Measurements from ENCODE around the gene SEZ6L. TPM values are rescaled to one million over a fixed set of nuclear protein-coding genes. Genes with fewer than 3 reads are reported as not detected.
A peak's percentile ranks its signal among the peaks of the same experiment; 100 is the strongest.

SEZ6L gene
- total RNA-seq, 1 experiment from 2014 or later, result not detected

DNA sequence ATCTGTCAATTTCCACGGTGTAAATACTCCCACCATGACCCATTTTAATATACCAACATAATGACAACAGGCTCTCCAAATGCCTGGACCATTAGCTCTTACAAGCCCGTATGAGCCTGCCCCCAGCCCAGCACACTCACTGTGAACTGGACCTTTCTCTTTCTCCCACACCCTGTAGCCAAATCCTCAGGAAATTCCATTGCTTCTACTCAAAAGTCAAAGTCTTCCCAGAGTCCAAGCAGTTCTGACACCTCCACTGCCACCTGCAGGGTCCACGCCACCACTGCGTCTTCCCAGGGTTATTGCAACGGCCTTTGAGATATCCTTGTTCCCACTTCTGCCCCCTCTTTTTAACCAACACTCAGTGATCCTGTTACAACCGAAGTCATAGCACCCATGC is 149.7 kb downstream of the SEZ6L start:
- H3K9me2 ChIP-seq (replicated peaks; ENCODE audit: low read length), result no peaks in the 10 kb centered on the region
- no peak overlapping the region for H3K4me2 ChIP-seq (ENCODE audit: low read length)
- H4K20me1 ChIP-seq (ENCODE audit: low read length), result no peaks in the 10 kb centered on the region
- H2AFZ ChIP-seq (ENCODE audit: low read length), result no peak overlapping the region
- peak; percentile 32 for DNase-seq
- H3K4me3 ChIP-seq (ENCODE audit: low read length), result no peak overlapping the region
- no peak overlapping the region for H3K9ac ChIP-seq (ENCODE audit: low read length)
- H3K79me2 ChIP-seq (ENCODE audit: low read length), result no peaks in the 10 kb centered on the region
- CTCF ChIA-PET, result interaction anchor here (0.6 kb wide), 1 partner anchor 147 kb away, joined by 3 read pairs; no protein-coding TSS in a partner anchor
- peaks cover 14% of the 10 kb centered on the region; the same call in 1 of the 2 replicates for H3K4me1 ChIP-seq (ENCODE audit: insufficient read depth, low read length)
- H3K36me3 ChIP-seq (ENCODE audit: low read depth, low read length), result no peaks in the 10 kb centered on the region
- POLR2A ChIA-PET (ENCODE audit: unreplicated experiment), result no interaction called here
- H3F3A ChIP-seq (ENCODE audit: low read length, unreplicated experiment), result no peaks in the 10 kb centered on the region
- ATAC-seq, result no peak
- peaks cover 6% of the 10 kb centered on the region; the same call in 1 of the 2 replicates for H3K27me3 ChIP-seq (ENCODE audit: low read length)
- TF ChIP-seq, protein P1, sequence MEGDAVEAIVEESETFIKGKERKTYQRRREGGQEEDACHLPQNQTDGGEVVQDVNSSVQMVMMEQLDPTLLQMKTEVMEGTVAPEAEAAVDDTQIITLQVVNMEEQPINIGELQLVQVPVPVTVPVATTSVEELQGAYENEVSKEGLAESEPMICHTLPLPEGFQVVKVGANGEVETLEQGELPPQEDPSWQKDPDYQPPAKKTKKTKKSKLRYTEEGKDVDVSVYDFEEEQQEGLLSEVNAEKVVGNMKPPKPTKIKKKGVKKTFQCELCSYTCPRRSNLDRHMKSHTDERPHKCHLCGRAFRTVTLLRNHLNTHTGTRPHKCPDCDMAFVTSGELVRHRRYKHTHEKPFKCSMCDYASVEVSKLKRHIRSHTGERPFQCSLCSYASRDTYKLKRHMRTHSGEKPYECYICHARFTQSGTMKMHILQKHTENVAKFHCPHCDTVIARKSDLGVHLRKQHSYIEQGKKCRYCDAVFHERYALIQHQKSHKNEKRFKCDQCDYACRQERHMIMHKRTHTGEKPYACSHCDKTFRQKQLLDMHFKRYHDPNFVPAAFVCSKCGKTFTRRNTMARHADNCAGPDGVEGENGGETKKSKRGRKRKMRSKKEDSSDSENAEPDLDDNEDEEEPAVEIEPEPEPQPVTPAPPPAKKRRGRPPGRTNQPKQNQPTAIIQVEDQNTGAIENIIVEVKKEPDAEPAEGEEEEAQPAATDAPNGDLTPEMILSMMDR (conservative IDR thresholded peaks at IDR 0.05; ENCODE audit: low read depth, low read length), result peak; percentile 41; the same call in 1 of the 2 replicates
- no peak for TF ChIP-seq EZH2 (IDR thresholded peaks at IDR 0.05; ENCODE audit: low read length, unreplicated experiment)
- H3K9me3 ChIP-seq (ENCODE audit: low read length), result no peaks in the 10 kb centered on the region
- no TSS peak for BruUV-seq (replicated peaks)
- intact Hi-C loops (cut with micrococcal nuclease), result no loop called here
- H3K27ac ChIP-seq (ENCODE audit: low read length), result no peak overlapping the region

DNA sequence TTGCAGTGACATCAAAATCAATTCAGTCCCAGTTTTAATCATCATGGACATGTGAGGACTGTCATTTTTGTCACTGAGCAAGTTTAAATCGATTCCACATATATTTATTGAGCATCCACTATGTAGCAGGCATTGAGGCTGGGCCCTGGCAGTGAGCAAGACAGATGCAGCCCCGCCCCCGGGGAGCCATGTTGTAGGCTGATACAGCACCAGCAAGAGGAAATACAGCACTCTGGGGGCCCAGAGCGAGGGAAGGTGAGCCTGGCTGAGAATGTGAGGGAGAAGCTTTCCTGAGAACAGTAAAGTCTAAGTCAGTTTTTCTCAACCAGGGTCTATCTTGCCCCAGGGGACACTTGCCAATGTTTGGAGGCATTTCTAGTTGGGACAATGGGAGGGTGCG is 151.2 kb downstream of the SEZ6L start:
- Histone ChIP-seq H3K27ac (ENCODE audit: low read length) (no peak overlapping the region), H3K36me3 (ENCODE audit: low read depth, low read length) (no peaks in the 10 kb centered on the region), H3K9ac (ENCODE audit: low read length) (no peak overlapping the region), H2AFZ (ENCODE audit: low read length) (no peak overlapping the region), H4K20me1 (ENCODE audit: low read length) (no peaks in the 10 kb centered on the region), H3F3A (ENCODE audit: low read length, unreplicated experiment) (no peaks in the 10 kb centered on the region), H3K4me3 (ENCODE audit: low read length) (no peak overlapping the region), H3K79me2 (ENCODE audit: low read length) (no peaks in the 10 kb centered on the region), H3K9me2 (replicated peaks; ENCODE audit: low read length) (no peaks in the 10 kb centered on the region), H3K9me3 (ENCODE audit: low read length) (no peaks in the 10 kb centered on the region), H3K4me1 (ENCODE audit: insufficient read depth, low read length) (peaks cover 14% of the 10 kb centered on the region; the same call in 1 of the 2 replicates), H3K4me2 (ENCODE audit: low read length) (no peak overlapping the region), H3K27me3 (ENCODE audit: low read length) (no peaks in the 10 kb centered on the region)
- ATAC-seq (no peak), DNase-seq (no peak)
- intact Hi-C loops (cut with micrococcal nuclease), result no loop called here
- no peak for TF ChIP-seq EZH2 (IDR thresholded peaks at IDR 0.05; ENCODE audit: low read length, unreplicated experiment)
- no peak for TF ChIP-seq EZH2phosphoT487 (IDR thresholded peaks at IDR 0.05; ENCODE audit: borderline replicate concordance, low read length)
- TF ChIP-seq, protein P1 (conservative IDR thresholded peaks at IDR 0.05; ENCODE audit: low read depth, low read length), result no peak
- POLR2A ChIA-PET (ENCODE audit: unreplicated experiment), result no interaction called here
- CTCF ChIA-PET, result no interaction called here
- BruUV-seq (replicated peaks), result no TSS peak

DNA sequence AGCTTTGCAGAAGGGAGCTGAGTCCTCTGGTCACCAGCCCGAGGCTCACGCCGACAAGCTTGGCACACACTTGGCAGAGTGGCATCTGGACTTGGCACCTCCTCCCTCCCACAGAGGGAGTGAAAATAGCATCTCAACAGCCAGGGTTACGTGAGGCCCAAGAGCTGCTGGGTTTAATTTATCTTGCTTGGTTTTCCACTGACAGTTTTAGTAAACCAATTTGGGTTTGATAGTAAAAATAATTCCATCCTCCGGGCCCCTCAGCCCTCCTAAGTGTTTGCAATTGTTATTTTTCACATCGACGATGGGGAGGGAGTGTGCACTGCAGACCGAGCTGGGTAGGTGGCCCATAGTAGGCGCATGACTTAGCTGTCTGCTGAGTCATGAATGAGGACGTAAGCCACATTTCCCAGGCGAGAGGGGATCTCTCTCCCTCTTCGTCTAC is 152.2 kb downstream of the SEZ6L start:
- no peak overlapping the region for H3K4me2 ChIP-seq (ENCODE audit: low read length)
- H3K36me3 ChIP-seq (ENCODE audit: low read depth, low read length), result no peaks in the 10 kb centered on the region
- no peak overlapping the region for H3K27ac ChIP-seq (ENCODE audit: low read length)
- H3K4me1 ChIP-seq (ENCODE audit: insufficient read depth, low read length), result peaks cover 14% of the 10 kb centered on the region; the same call in 1 of the 2 replicates
- H4K20me1 ChIP-seq (ENCODE audit: low read length), result no peaks in the 10 kb centered on the region
- H3K9ac ChIP-seq (ENCODE audit: low read length), result no peak overlapping the region
- no peaks in the 10 kb centered on the region for H3K79me2 ChIP-seq (ENCODE audit: low read length)
- BruUV-seq (replicated peaks), result no TSS peak
- no peak overlapping the region for H3K4me3 ChIP-seq (ENCODE audit: low read length)
- intact Hi-C loops (cut with micrococcal nuclease), result no loop called here
- H3F3A ChIP-seq (ENCODE audit: low read length, unreplicated experiment), result no peaks in the 10 kb centered on the region
- no peak for TF ChIP-seq EZH2phosphoT487 (IDR thresholded peaks at IDR 0.05; ENCODE audit: borderline replicate concordance, low read length)
- no peak for TF ChIP-seq EZH2 (IDR thresholded peaks at IDR 0.05; ENCODE audit: low read length, unreplicated experiment)
- TF ChIP-seq, protein P1 (conservative IDR thresholded peaks at IDR 0.05; ENCODE audit: low read depth, low read length), result no peak
- ATAC-seq (no peak), DNase-seq (peak; percentile 31)
- no peaks in the 10 kb centered on the region for H3K9me2 ChIP-seq (replicated peaks; ENCODE audit: low read length)
- ChIA-PET CTCF (no interaction called here), POLR2A (ENCODE audit: unreplicated experiment) (no interaction called here)
- H3K27me3 ChIP-seq (ENCODE audit: low read length), result no peaks in the 10 kb centered on the region
- H2AFZ ChIP-seq (ENCODE audit: low read length), result no peak overlapping the region
- H3K9me3 ChIP-seq (ENCODE audit: low read length), result no peaks in the 10 kb centered on the region
